H1 (cell line): ENCODE data around the gene ASZ1. TPM values are rescaled to one million over a fixed set of nuclear protein-coding genes. Genes with fewer than 3 reads are reported as not detected.

ENCODE experiments used
- CTCF ChIA-PET: fragments of 300-600 bp; sonication (Branson Sonifier 250); formaldehyde crosslinking; loops from one replicate; lab custom pipeline; 2021; ENCODE audit not compliant: partially characterized antibody; lab: Charles Lee
- POLR2A ChIA-PET: fragments of 300-600 bp; sonication (Branson Sonifier 250); formaldehyde crosslinking; loops from one replicate; lab custom pipeline; 2021; ENCODE audit warnings: inconsistent platforms; ENCODE audit not compliant: partially characterized antibody; lab: Charles Lee
- DNase-seq, 2 experiments: peaks; one replicate each; pipeline versions ENCODE4 v3.0.0 to v3.0.0-alpha.2; 2010 to 2022; ENCODE audit warnings: low spot score in 2 of 2, low read depth in 1 of 2, mixed read lengths in 1 of 2
- FAIRE-seq: peaks from 2 replicates; lab custom pipeline; 2011; peaks lifted over from hg19 to GRCh38; lab: Jason Lieb, UNC
- H2AFZ ChIP-seq: 2 replicates; pipeline ENCODE4 v1.8.1; 2012; ENCODE audit warnings: low read length, inconsistent platforms
- H2AK5ac ChIP-seq: 2 replicates; pipeline ENCODE4 v1.6.1; 2013; ENCODE audit warnings: low read depth, low read length
- H2BK120ac ChIP-seq: replicated peaks from 2 replicates; pipeline ENCODE3; 2013; ENCODE audit warnings: low read depth, low read length, inconsistent platforms
- H2BK12ac ChIP-seq: 2 replicates; pipeline ENCODE4 v1.6.1; 2013; ENCODE audit warnings: low read depth, low read length
- H2BK15ac ChIP-seq: 2 replicates; pipeline ENCODE4 v1.6.1; 2013; ENCODE audit warnings: low read length
- H2BK20ac ChIP-seq: 2 replicates; pipeline ENCODE4 v1.6.1; 2013; ENCODE audit warnings: low read length
- H2BK5ac ChIP-seq: 2 replicates; pipeline ENCODE4 v1.6.1; 2013; ENCODE audit warnings: low read depth, low read length
- H3K14ac ChIP-seq: 2 replicates; pipeline ENCODE4 v1.6.1; 2013; ENCODE audit warnings: inconsistent platforms; ENCODE audit not compliant: insufficient read length
- H3K18ac ChIP-seq: 2 replicates; pipeline ENCODE4 v1.6.1; 2013; ENCODE audit warnings: low read length; ENCODE audit errors: extremely low read depth
- H3K23ac ChIP-seq: 2 replicates; pipeline ENCODE4 v1.6.1; 2013; ENCODE audit warnings: inconsistent platforms; ENCODE audit not compliant: insufficient read length
- H3K23me2 ChIP-seq: 2 replicates; pipeline ENCODE4 v1.6.1; 2013; ENCODE audit warnings: low read depth, low read length
- H3K27ac ChIP-seq: 2 replicates; pipeline ENCODE4 v1.6.1; 2011; ENCODE audit warnings: low read depth, low read length, inconsistent platforms
- H3K27me3 ChIP-seq, 4 experiments: replicated peaks in 1 of 4; 1 replicate in 1 of 4; 2 replicates in 3 of 4; pipeline versions ENCODE4 v1.6.1 to v1.8.1; 2011 to 2013; ENCODE audit warnings: low read length in 3 of 4, mild to moderate bottlenecking in 3 of 4, inconsistent platforms in 2 of 4, mixed read lengths in 2 of 4, moderate library complexity in 1 of 4; ENCODE audit not compliant: control insufficient read depth in 3 of 4, insufficient read depth in 3 of 4; ENCODE audit errors: extremely low read depth in 1 of 4
- H3K36me3 ChIP-seq, 4 experiments: 2 replicates each; pipeline versions ENCODE4 v1.6.1 to v1.8.1; 2011 to 2013; ENCODE audit warnings: mild to moderate bottlenecking in 4 of 4, low read length in 3 of 4, moderate library complexity in 2 of 4, control low read depth in 1 of 4, inconsistent platforms in 1 of 4; ENCODE audit not compliant: insufficient read depth in 4 of 4, control insufficient read depth in 2 of 4
- H3K4ac ChIP-seq: replicated peaks from 2 replicates; pipeline ENCODE3; 2013; ENCODE audit warnings: low read length, low read depth, mixed read lengths, inconsistent platforms; ENCODE audit not compliant: insufficient read length
- H3K4me1 ChIP-seq, 4 experiments: replicated peaks in 1 of 4; 1 replicate in 1 of 4; 2 replicates in 3 of 4; pipeline versions ENCODE4 v1.6.1 to v1.8.1; 2011 to 2013; ENCODE audit warnings: low read length in 3 of 4, inconsistent platforms in 2 of 4, mixed read lengths in 1 of 4; ENCODE audit not compliant: insufficient read depth in 4 of 4, control insufficient read depth in 3 of 4
- H3K4me2 ChIP-seq, 2 experiments: 2 replicates each; pipeline versions ENCODE4 v1.6.1 to v1.8.1; 2011 to 2013; ENCODE audit warnings: low read depth in 2 of 2, low read length in 2 of 2, control low read depth in 1 of 2, inconsistent platforms in 1 of 2, mild to moderate bottlenecking in 1 of 2; ENCODE audit not compliant: insufficient read depth in 1 of 2
- H3K4me3 ChIP-seq, 4 experiments: fragments of 200-600, 300-600 bp in 1 of 4; sonication (generic), shearing (Covaris generic), sonication (Bioruptor Twin) in 1 of 4; 2 replicates each; pipeline versions ENCODE4 v1.5.1 to v1.8.1; 2011 to 2016; ENCODE audit warnings: low read length in 4 of 4, low read depth in 3 of 4, control low read depth in 2 of 4, inconsistent platforms in 2 of 4, mild to moderate bottlenecking in 2 of 4, mixed read lengths in 1 of 4, moderate library complexity in 1 of 4; ENCODE audit not compliant: insufficient read depth in 2 of 4; ENCODE audit errors: extremely low read depth in 1 of 4
- H3K56ac ChIP-seq: replicated peaks from 2 replicates; pipeline ENCODE3; 2013; ENCODE audit warnings: low read depth, mild to moderate bottlenecking, mixed read lengths, low read length, inconsistent platforms; ENCODE audit not compliant: insufficient read length
- H3K79me1 ChIP-seq: 2 replicates; pipeline ENCODE4 v1.6.1; 2013; ENCODE audit warnings: low read depth, low read length, control low read depth
- H3K79me2 ChIP-seq, 2 experiments: 2 replicates each; pipeline versions ENCODE4 v1.6.1 to v1.8.1; 2012 to 2013; ENCODE audit warnings: low read length in 2 of 2, mild to moderate bottlenecking in 2 of 2, inconsistent platforms in 1 of 2; ENCODE audit not compliant: insufficient read depth in 2 of 2, control insufficient read depth in 1 of 2
- H3K9ac ChIP-seq, 4 experiments: replicated peaks in 1 of 4; 1 replicate in 1 of 4; 2 replicates in 3 of 4; pipeline versions ENCODE4 v1.6.1 to v1.8.1; 2011 to 2013; ENCODE audit warnings: low read depth in 3 of 4, low read length in 3 of 4, control low read depth in 2 of 4, mild to moderate bottlenecking in 2 of 4, moderate library complexity in 2 of 4, inconsistent platforms in 1 of 4; ENCODE audit errors: extremely low read depth in 1 of 4
- H3K9me3 ChIP-seq, 2 experiments: 2 replicates each; pipeline versions ENCODE4 v1.6.1 to v1.8.1; 2012 to 2013; ENCODE audit warnings: mild to moderate bottlenecking in 2 of 2, moderate library complexity in 2 of 2, control low read depth in 1 of 2, inconsistent platforms in 1 of 2, low read depth in 1 of 2, low read length in 1 of 2, mixed read lengths in 1 of 2; ENCODE audit not compliant: insufficient read depth in 2 of 2
- H4K20me1 ChIP-seq, 2 experiments: replicated peaks in 1 of 2; 2 replicates each; pipeline versions ENCODE3 to v1.8.1; 2011 to 2013; ENCODE audit warnings: inconsistent platforms in 2 of 2, low read length in 2 of 2, mild to moderate bottlenecking in 1 of 2; ENCODE audit not compliant: insufficient read depth in 2 of 2, control insufficient read depth in 1 of 2
- H4K5ac ChIP-seq: 2 replicates; pipeline ENCODE4 v1.6.1; 2013; ENCODE audit warnings: low read length, low read depth, mixed read lengths, inconsistent platforms; ENCODE audit not compliant: insufficient read length
- H4K8ac ChIP-seq: 2 replicates; pipeline ENCODE4 v1.8.0; 2013; ENCODE audit warnings: mild to moderate bottlenecking, moderate library complexity, low read length, inconsistent platforms; ENCODE audit not compliant: insufficient read depth; ENCODE audit errors: extremely low read depth
- H4K91ac ChIP-seq: replicated peaks from 2 replicates; pipeline ENCODE3; 2013; ENCODE audit warnings: low read length, mixed read lengths, inconsistent platforms; ENCODE audit not compliant: insufficient read length
- BCL11A ChIP-seq, 2 experiments: IDR thresholded peaks; one replicate each; pipeline ENCODE4 v1.6.1; 2011; ENCODE audit warnings: low read depth in 2 of 2, low read length in 2 of 2, mild to moderate bottlenecking in 2 of 2
- CEBPB ChIP-seq: IDR thresholded peaks from 2 replicates; pipeline ENCODE4 v1.6.1; 2012; ENCODE audit warnings: low read depth, low read length
- JUN ChIP-seq: IDR thresholded peaks from 2 replicates; pipeline ENCODE4 v1.6.1; 2011; ENCODE audit warnings: low read depth, mild to moderate bottlenecking, improper control_type of control experiment, low read length
- JUND ChIP-seq: IDR thresholded peaks from 2 replicates; pipeline ENCODE4 v1.6.1; 2011; ENCODE audit warnings: mild to moderate bottlenecking, improper control_type of control experiment, low read length
- SIRT6 ChIP-seq: IDR thresholded peaks from one replicate; pipeline ENCODE4 v1.7.1; 2012; ENCODE audit warnings: low read length, inconsistent platforms
- SP1 ChIP-seq: IDR thresholded peaks from 2 replicates; pipeline ENCODE4 v1.6.1; 2011; ENCODE audit warnings: low read depth, low read length
- WGBS, 2 experiments: shearing (Covaris generic) in 1 of 2; methylation state at CpG; one replicate each; pipeline versions ENCODE4 v1.1.6 to v1.1.7; 2013 to 2015; ENCODE audit warnings: low lambda C conversion rate in 2 of 2, mixed read lengths in 2 of 2, inconsistent platforms in 1 of 2, low coverage in 1 of 2, missing lambda C conversion rate in 1 of 2; ENCODE audit not compliant: insufficient replicate concordance in 2 of 2, insufficient coverage in 1 of 2, insufficient read length in 1 of 2; ENCODE audit errors: extremely low coverage in 1 of 2, missing lambda C conversion rate in 1 of 2; 5-methylcytosine and 5-hydroxymethylcytosine counted together
- polyA plus RNA-seq, 7 experiments: library from polyadenylated mRNA; depleted of rRNA in 3 of 7; stranded (reverse) in 5 of 7; unstranded in 2 of 7; fragments of >200 nt in 5 of 7; fragments of 200-250 nt in 2 of 7; gene quantifications; 1 replicate in 5 of 7; 2 replicates in 1 of 7; 4 replicates in 1 of 7; pipeline versions ENCODE4 v1.2.1 to v1.2.3, GENCODE V29; 2011 to 2013; ENCODE audit warnings: missing spikeins in 2 of 7, mixed read lengths in 2 of 7
- total RNA-seq: library from RNA; stranded (reverse); fragmentation: NEBNext Ultra II Directional; extraction: Animal tissue kit (Norgen Biotek cat#: 25700); gene quantifications from 2 replicates; pipeline ENCODE4 v1.2.1, GENCODE V29; 2021

The ASZ1 gene
- total and polyA plus RNA-seq, 2 of the 8 experiments (the other 6 are each of a cell fraction or from before 2014, with no cell fraction given) = not detected

DNA sequence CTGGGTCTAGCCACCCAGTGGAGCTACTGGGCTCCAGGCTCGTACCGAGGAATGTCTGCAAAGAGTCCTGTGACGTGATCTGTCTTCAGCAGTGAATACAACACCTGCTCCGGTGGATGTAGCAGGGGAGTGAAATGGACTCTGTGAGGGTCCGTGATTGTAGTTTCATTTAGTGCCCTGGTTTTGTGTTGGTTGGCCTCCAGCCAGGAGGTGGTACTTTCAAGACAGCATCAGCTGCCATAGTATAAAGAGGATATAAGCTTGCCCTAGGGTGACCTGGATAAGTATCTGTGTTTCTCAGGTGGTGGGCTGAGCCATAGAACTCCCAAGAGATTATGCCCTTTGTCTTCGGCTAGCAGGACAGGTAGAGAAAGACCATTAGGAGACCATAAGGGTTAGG is 79.8 kb downstream of the ASZ1 start:
- ChIA-PET CTCF (interaction anchor here (1.3 to 2.0 kb wide), 5 partner anchors 10 to 368 kb away, joined by 3 to 7 read pairs (median 4); no protein-coding TSS in a partner anchor), POLR2A (no interaction called here)
- no peak overlapping the region for H3K4ac ChIP-seq
- H3K79me2 ChIP-seq = no peaks in the 10 kb centered on the region
- H2BK120ac ChIP-seq = no peak overlapping the region
- H3K36me3 ChIP-seq = no peaks in the 10 kb centered on the region
- H2BK5ac ChIP-seq = no peak overlapping the region
- no peak overlapping the region for H4K5ac ChIP-seq
- no peak for DNase-seq
- TF ChIP-seq JUN (no peak), JUND (no peak), CEBPB (no peak), BCL11A (IDR thresholded peaks at IDR 0.05; ENCODE audit: low read depth in 2 of 2, low read length in 2 of 2) (no peak), SIRT6 (no peak), SP1 (no peak)
- H3K4me2 ChIP-seq = no peak overlapping the region
- no peaks in the 10 kb centered on the region for H3K79me1 ChIP-seq
- H2BK12ac ChIP-seq = no peak overlapping the region
- H2AFZ ChIP-seq = no peak overlapping the region
- no peak overlapping the region for H2AK5ac ChIP-seq
- H3K27me3 ChIP-seq = 0 out of 7 replicates have a peak, but pooled peaks cover 0 to 2% (median 0%) of the 10 kb centered on the region in 4 experiments
- H3K4me3 ChIP-seq = no peak overlapping the region
- H3K4me1 ChIP-seq = 0 out of 7 replicates have a peak, but pooled peaks cover 0 to 2% (median 0%) of the 10 kb centered on the region in 4 experiments
- no peak overlapping the region for H2BK20ac ChIP-seq
- H3K56ac ChIP-seq = no peak overlapping the region
- no peak for FAIRE-seq
- H3K14ac ChIP-seq = no peak overlapping the region
- no peaks in the 10 kb centered on the region for H4K20me1 ChIP-seq
- no peak overlapping the region for H3K27ac ChIP-seq
- no peaks in the 10 kb centered on the region for H3K23me2 ChIP-seq
- H2BK15ac ChIP-seq = no peak overlapping the region
- no peak overlapping the region for H4K91ac ChIP-seq
- H3K9ac ChIP-seq = no peak overlapping the region
- H3K18ac ChIP-seq = no peak overlapping the region
- no peaks in the 10 kb centered on the region for H3K9me3 ChIP-seq
- H4K8ac ChIP-seq = no peak overlapping the region
- WGBS, 2 experiments = 81% methylated on average over 6 of the region's 6 CpGs; no CpG with 5 or more reads in 1 of the 2 experiments
- H3K23ac ChIP-seq = no peak overlapping the region
